ENCODE data around the gene HSPD1. TPM values are rescaled to one million over a fixed set of nuclear protein-coding genes. Genes with fewer than 3 reads are reported as not detected.

Gene HSPD1
- total and polyA plus RNA-seq, 2 experiments from 2014 or later = 309 to 327 TPM

DNA sequence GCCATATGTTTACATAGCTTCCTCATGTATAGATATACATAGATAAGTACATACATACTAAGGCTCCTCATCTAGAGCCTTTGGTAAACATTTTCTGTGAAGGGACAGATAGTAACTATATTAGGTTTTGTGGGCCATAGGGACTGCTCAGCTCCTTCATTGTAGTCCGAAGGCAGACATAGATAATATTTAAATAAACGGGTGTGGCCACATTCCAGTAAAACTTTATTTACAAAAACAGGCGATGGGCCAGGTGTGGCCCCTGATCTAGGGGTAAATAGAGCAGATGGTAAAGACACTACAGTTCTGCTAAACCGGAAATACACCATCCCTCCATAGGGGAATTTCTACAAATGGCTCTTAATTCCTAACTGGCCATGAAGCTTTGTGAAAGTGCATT, 39.0 kb downstream of the HSPD1 start:
- no peaks in the 10 kb centered on the region for H3K36me3 ChIP-seq (replicated peaks; ENCODE audit: insufficient read depth, low read depth)
- H3K79me2 ChIP-seq = peaks cover 75% of the 10 kb centered on the region
- no peaks in the 10 kb centered on the region for H3K27me3 ChIP-seq
- H3K4me3 ChIP-seq = no peak overlapping the region
- no peak overlapping the region for H2AFZ ChIP-seq
- peak overlapping the region; percentile 36 for H3K4me2 ChIP-seq
- H3K27ac ChIP-seq = peak overlapping the region; percentile 71
- no peaks in the 10 kb centered on the region for H3K9me2 ChIP-seq (replicated peaks; ENCODE audit: insufficient read depth)
- H3K4me1 ChIP-seq (ENCODE audit: insufficient read depth) = peaks cover 8% of the 10 kb centered on the region
- 72% methylated on average over 4 of the region's 4 CpGs for WGBS (ENCODE audit: low lambda C conversion rate, missing lambda C conversion rate)
- no peaks in the 10 kb centered on the region for H3K9me3 ChIP-seq (ENCODE audit: low read depth)
- H4K20me1 ChIP-seq (ENCODE audit: insufficient read depth, poor library complexity, severe bottlenecking) = peaks cover 17% of the 10 kb centered on the region
- no peak for TF ChIP-seq EZH2phosphoT487 (IDR thresholded peaks at IDR 0.05; ENCODE audit: low read depth, severe bottlenecking, unreplicated experiment)
- TF ChIP-seq EZH2 (IDR thresholded peaks at IDR 0.05; ENCODE audit: borderline replicate concordance) = no peak
- TF ChIP-seq, protein P1, sequence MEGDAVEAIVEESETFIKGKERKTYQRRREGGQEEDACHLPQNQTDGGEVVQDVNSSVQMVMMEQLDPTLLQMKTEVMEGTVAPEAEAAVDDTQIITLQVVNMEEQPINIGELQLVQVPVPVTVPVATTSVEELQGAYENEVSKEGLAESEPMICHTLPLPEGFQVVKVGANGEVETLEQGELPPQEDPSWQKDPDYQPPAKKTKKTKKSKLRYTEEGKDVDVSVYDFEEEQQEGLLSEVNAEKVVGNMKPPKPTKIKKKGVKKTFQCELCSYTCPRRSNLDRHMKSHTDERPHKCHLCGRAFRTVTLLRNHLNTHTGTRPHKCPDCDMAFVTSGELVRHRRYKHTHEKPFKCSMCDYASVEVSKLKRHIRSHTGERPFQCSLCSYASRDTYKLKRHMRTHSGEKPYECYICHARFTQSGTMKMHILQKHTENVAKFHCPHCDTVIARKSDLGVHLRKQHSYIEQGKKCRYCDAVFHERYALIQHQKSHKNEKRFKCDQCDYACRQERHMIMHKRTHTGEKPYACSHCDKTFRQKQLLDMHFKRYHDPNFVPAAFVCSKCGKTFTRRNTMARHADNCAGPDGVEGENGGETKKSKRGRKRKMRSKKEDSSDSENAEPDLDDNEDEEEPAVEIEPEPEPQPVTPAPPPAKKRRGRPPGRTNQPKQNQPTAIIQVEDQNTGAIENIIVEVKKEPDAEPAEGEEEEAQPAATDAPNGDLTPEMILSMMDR (IDR thresholded peaks at IDR 0.05; ENCODE audit: poor library complexity) = no peak
- no peak for DNase-seq (ENCODE audit: low spot score)

DNA sequence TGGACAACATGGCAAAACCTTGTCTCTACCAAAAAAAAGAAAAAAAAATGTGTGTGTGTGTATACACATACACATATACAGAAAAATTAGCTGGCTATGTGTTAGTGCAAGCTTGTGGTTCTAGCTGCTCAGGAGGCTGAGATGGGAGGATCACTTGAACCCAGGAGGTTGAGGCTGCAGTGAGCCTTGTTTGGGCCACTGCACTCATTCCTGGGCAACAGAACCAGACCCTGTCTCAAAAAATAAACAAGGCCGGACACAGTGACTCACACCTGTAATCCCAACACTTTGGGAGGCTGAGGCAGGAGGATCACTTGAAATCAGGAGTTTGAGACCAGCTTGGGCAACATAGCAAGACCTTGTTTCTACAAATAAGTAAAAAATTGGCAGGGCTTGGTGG, 44.2 kb downstream of the HSPD1 start:
- Histone ChIP-seq H3K27me3 (no peaks in the 10 kb centered on the region), H3K4me3 (no peak overlapping the region), H3K9me3 (ENCODE audit: low read depth) (no peaks in the 10 kb centered on the region), H3K27ac (no peak overlapping the region), H4K20me1 (ENCODE audit: insufficient read depth, poor library complexity, severe bottlenecking) (peaks cover 29% of the 10 kb centered on the region), H3K79me2 (peaks cover 64% of the 10 kb centered on the region), H3K4me1 (ENCODE audit: insufficient read depth) (no peaks in the 10 kb centered on the region), H3K4me2 (peak overlapping the region; percentile 85), H3K36me3 (replicated peaks; ENCODE audit: insufficient read depth, low read depth) (no peaks in the 10 kb centered on the region), H3K9me2 (replicated peaks; ENCODE audit: insufficient read depth) (no peaks in the 10 kb centered on the region), H2AFZ (no peak overlapping the region)
- WGBS (ENCODE audit: low lambda C conversion rate, missing lambda C conversion rate) = 85% methylated on average over 1 of the region's 1 CpG
- TF ChIP-seq EZH2 (IDR thresholded peaks at IDR 0.05; ENCODE audit: borderline replicate concordance) (no peak), EZH2phosphoT487 (IDR thresholded peaks at IDR 0.05; ENCODE audit: low read depth, severe bottlenecking, unreplicated experiment) (no peak)
- TF ChIP-seq, protein P1 (IDR thresholded peaks at IDR 0.05; ENCODE audit: poor library complexity) = no peak
- no peak for DNase-seq (ENCODE audit: low spot score)

GRCh38 chr2:197454923-197455322, 44.7 kb downstream of the HSPD1 start:
- Histone ChIP-seq H3K9me3 (ENCODE audit: low read depth) (no peaks in the 10 kb centered on the region), H3K4me3 (peak overlapping the region; percentile 35), H3K36me3 (replicated peaks; ENCODE audit: insufficient read depth, low read depth) (no peaks in the 10 kb centered on the region), H3K27me3 (no peaks in the 10 kb centered on the region), H3K9me2 (replicated peaks; ENCODE audit: insufficient read depth) (no peaks in the 10 kb centered on the region), H3K4me1 (ENCODE audit: insufficient read depth) (no peaks in the 10 kb centered on the region), H2AFZ (no peak overlapping the region), H3K4me2 (peak overlapping the region; percentile 85), H3K79me2 (peaks cover 60% of the 10 kb centered on the region), H3K27ac (peak overlapping the region; percentile 98), H4K20me1 (ENCODE audit: insufficient read depth, poor library complexity, severe bottlenecking) (peaks cover 29% of the 10 kb centered on the region)
- TF ChIP-seq EZH2 (IDR thresholded peaks at IDR 0.05; ENCODE audit: borderline replicate concordance) (no peak), EZH2phosphoT487 (IDR thresholded peaks at IDR 0.05; ENCODE audit: low read depth, severe bottlenecking, unreplicated experiment) (no peak)
- TF ChIP-seq, protein P1 (IDR thresholded peaks at IDR 0.05; ENCODE audit: poor library complexity) = no peak
- WGBS (ENCODE audit: low lambda C conversion rate, missing lambda C conversion rate) = 92% methylated on average over 2 of the region's 2 CpGs
- no peak for DNase-seq (ENCODE audit: low spot score)
